Retinal pigment epithelial cell (primary cell): Measurements from ENCODE around the gene KLHL25.

ENCODE experiments used
- DNase-seq: peaks from one replicate; pipeline ENCODE4 v3.0.0-alpha.2; 2010; ENCODE audit warnings: low read depth
- H3K4me3 ChIP-seq: 2 replicates; pipeline ENCODE4 v1.5.1; 2011; ENCODE audit warnings: mild to moderate bottlenecking, low read length, control low read depth, moderate library complexity
- TF ChIP-seq, protein P1 (sequence below): conservative IDR thresholded peaks from 2 replicates; pipeline ENCODE4 v1.5.1; 2011; ENCODE audit warnings: low read depth, low read length, control low read depth, inconsistent platforms

Gene KLHL25

GRCh38 chr15:85756411-85757072, 38.2 kb downstream of the KLHL25 start:
- H3K4me3 ChIP-seq = no peak overlapping the region
- TF ChIP-seq, protein P1, sequence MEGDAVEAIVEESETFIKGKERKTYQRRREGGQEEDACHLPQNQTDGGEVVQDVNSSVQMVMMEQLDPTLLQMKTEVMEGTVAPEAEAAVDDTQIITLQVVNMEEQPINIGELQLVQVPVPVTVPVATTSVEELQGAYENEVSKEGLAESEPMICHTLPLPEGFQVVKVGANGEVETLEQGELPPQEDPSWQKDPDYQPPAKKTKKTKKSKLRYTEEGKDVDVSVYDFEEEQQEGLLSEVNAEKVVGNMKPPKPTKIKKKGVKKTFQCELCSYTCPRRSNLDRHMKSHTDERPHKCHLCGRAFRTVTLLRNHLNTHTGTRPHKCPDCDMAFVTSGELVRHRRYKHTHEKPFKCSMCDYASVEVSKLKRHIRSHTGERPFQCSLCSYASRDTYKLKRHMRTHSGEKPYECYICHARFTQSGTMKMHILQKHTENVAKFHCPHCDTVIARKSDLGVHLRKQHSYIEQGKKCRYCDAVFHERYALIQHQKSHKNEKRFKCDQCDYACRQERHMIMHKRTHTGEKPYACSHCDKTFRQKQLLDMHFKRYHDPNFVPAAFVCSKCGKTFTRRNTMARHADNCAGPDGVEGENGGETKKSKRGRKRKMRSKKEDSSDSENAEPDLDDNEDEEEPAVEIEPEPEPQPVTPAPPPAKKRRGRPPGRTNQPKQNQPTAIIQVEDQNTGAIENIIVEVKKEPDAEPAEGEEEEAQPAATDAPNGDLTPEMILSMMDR = no peak
- DNase-seq = no peak

DNA sequence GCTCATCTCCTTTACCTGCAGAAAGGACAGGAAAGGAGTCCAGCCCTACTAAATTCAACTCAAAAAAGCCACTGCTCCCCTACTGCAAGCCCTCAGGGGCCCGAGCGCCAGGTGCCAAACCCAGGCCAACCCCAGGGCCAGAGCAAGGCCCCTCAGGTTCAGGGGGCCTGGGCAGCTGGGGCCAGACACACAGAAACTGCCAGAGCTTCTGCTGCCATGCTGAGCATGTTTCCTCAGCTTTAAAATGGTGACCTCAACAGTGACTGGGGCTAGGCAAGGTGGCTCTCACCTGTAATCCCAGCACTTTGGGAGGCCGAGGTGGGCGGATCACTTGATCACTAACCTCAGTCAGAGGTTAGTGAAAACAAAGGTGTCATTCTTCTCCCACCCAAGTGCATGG, 38.8 kb downstream of the KLHL25 start:
- no peak for DNase-seq
- H3K4me3 ChIP-seq = no peak overlapping the region
- TF ChIP-seq, protein P1 = no peak

- no peak for DNase-seq
- no peak overlapping the region for H3K4me3 ChIP-seq
- TF ChIP-seq, protein P1 = no peak
Measured at GRCh38 chr15:85755471-85755870, 39.3 kb downstream of the KLHL25 start.

DNA sequence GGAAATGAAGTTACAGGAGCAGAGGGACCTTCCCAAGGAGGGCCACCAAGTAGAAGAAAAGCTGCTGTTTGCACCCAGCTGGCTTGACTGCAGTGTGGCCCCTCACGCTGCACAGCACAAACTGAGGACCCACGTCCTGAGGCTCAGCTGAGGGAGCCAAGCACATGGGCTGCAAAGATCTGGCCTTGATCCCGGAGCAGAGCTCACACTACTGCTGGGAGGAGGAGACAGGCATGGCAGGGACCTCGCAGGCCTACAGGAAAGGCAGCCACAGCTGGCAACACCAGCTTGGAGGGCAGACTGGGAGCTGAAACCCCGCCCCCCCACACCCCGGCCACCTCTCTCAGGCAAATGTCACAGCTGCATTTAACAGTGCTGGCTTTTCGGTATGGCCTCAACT, 39.7 kb downstream of the KLHL25 start:
- H3K4me3 ChIP-seq = no peak overlapping the region
- no peak for DNase-seq
- TF ChIP-seq, protein P1 = no peak

GRCh38 chr15:85753791-85754452, 40.8 kb downstream of the KLHL25 start:
- H3K4me3 ChIP-seq = no peak overlapping the region
- TF ChIP-seq, protein P1 = no peak
- no peak for DNase-seq

- no peak overlapping the region for H3K4me3 ChIP-seq
- no peak for DNase-seq
- TF ChIP-seq, protein P1 = no peak
Measured at GRCh38 chr15:85753261-85753660, 41.5 kb downstream of the KLHL25 start.

GRCh38 chr15:85752491-85752961, 42.2 kb downstream of the KLHL25 start:
- TF ChIP-seq, protein P1 = no peak
- H3K4me3 ChIP-seq = no peak overlapping the region
- no peak for DNase-seq
